DMS153 (cell line): Measurements from ENCODE around the gene FRRS1L.
A peak's percentile ranks its signal among the peaks of the same experiment; 100 is the strongest.
"Not testable (repeated sequence)": the region's sequence is repeated elsewhere in the genome, so short reads cannot be mapped to it uniquely, and the experiment has no call there.

Source experiments
- DNase-seq: peaks from one replicate; lab custom pipeline; 2025; lab: John Stamatoyannopoulos, UW

Gene FRRS1L

DNA sequence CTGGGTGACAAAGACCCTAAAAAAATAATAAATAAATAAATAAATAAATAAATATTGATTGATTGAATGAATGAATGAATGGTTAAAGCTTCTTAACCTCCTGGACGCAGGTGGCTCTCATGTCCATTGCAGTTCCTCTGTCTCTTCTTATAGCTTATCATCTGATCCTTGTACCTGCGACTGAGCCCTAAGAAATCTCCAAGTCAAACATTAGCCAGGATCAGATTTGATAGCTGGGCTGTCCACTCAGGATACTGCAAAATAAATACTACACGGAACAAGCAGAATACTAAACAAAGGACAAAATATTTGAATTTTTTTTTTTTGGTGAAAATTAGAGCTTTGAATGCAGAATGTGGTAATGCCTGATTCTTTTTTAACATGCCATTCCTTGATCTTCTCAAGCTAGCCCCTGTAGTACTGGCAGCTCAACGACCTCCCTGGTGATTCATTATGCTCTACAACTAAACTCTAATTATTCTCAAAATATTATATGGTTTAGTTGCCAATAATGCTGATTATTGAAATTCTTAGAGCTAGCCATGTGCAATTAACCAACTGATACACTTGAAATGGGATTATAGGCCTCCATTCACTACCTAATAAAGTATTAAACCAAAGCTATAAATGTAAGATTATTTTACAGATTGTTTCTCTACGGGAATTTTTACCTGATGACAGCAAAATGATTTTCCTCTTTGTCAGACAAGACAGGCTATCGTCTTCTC lies 37.4 kb downstream of the FRRS1L start:
- DNase-seq = no peak

DNA sequence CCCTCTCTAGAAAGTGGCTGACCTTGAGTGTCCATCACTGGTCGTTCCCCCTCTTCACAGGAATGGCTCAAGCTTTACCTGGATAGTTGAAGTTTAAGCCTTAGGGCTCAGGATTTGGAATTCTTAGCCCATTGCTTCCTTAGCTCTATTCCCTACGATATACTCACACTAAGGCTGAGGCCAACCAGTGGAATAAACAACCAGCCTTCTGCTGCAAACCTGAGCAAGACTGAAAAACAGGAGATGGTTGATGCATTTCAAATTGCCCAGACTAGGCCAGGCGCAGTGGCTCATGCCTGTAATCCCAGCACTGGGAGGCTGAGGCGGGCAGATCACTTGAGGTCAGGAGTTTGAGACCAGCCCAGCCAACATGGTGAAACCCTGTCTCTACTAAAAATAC lies 40.4 kb downstream of the FRRS1L start:
- DNase-seq = not testable (repeated sequence)

DNA sequence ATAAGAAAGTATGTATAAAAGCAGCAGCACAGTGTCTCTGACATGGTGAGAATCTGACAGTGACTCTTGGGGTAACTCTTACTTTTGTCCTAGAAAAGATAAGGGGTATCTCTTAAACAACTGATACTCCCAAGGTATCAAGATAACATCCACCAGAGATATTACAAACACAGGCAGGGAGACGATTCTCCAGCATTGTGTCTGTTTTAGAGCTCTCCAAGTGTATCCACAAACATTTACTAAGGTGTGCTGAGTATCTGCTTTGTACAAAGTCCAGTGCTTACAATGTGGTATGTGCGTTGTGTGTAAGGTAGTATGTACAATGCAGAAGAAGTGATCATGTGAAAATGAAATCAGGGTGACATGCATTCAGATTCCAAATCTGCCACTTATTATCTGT lies 42.9 kb downstream of the FRRS1L start:
- no peak for DNase-seq

DNA sequence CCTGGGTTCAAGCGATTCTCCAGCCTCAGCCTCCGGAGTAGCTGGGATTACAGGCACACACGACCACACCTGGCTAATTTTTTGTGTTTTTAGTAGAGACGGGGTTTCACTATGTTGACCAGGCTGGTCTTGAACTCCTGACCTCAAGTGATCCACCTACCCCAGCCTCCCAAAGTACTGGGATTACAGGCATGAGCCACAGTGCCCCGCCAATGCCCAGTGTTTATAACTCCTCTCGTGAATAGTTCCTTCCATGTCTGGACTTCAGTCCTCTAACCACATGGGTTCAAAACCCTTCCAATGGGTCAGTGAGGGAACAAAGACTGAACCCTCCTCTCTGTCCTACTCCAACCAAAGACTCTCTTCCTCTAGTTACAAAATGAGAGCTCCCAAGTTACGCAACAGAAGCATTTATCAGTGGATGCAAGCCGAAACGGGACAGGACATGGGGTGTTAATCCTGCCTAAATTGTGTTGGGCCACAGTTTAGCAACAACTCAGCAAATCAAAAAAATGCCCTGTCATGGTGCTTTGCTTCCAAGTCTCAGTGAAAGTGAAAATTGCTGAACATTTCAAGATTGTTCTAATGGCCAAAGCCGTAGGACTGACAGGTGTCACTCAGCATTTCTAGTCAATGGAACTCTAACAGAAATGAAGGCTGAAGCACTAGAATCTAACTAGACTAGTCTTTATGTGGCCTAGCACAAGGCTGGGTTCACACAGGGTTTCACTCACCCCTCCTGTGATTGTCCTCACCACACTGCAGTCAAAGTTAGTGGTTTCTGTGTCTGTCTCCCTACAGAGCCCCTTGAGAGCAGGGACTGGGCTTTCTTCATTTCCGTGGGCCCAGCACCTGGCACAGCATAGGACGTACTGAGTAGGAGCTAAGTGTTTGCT lies 44.1 kb downstream of the FRRS1L start:
- no peak for DNase-seq

DNA sequence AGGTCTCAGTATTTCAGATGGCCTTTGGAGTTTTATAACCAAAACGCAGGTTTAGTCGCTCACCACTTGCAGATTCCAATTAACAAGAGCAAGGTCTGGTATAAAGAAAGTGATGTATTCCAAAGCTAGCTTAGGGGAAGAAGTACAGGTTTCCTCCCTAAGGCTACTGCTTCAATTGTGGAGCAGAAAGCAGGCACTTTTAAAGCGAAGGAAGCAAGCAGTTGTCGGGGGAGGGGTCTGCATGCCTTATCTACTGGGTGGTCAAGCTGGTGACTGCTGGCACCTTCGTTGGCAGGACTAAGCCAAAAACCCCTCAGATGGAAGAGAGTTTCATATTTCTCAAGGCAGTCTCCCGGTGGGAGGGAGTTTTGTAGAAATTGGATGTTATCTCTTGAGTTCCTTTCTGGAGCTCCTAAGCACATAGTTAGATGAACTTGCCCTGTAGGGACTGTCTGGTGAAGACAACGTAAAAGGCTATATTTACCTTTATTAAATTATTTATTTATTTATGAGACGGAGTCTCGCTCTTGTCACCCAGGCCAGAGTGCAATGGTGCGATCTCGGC lies 45.7 kb downstream of the FRRS1L start:
- DNase-seq = no peak

DNA sequence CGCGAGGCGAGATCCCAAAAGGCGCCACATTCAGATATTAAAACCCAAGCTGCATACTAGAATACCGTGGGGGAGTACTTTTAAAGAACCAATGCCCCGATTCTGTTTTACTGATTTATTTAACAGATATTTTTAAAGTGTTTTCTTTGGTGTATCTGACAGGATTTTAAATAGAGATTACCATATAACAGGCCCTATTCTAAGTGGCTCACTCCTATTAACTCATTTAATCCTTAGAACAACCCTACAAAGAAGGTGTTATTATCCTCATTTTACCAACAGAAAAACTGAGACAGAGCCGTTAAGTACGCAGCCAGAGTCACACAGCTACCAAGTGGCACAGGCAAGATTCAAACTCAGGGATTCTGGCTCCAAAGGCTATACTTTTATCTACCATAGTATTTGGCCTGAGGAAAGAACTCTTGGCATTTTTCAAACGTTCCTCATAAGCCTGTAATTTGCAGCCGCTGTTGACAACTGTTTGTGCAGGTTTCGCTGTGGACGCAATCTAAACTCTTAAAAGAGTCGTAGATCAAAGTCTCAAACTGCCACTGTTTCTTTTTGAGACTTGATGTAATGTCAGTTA lies 46.8 kb downstream of the FRRS1L start:
- DNase-seq = no peak

DNA sequence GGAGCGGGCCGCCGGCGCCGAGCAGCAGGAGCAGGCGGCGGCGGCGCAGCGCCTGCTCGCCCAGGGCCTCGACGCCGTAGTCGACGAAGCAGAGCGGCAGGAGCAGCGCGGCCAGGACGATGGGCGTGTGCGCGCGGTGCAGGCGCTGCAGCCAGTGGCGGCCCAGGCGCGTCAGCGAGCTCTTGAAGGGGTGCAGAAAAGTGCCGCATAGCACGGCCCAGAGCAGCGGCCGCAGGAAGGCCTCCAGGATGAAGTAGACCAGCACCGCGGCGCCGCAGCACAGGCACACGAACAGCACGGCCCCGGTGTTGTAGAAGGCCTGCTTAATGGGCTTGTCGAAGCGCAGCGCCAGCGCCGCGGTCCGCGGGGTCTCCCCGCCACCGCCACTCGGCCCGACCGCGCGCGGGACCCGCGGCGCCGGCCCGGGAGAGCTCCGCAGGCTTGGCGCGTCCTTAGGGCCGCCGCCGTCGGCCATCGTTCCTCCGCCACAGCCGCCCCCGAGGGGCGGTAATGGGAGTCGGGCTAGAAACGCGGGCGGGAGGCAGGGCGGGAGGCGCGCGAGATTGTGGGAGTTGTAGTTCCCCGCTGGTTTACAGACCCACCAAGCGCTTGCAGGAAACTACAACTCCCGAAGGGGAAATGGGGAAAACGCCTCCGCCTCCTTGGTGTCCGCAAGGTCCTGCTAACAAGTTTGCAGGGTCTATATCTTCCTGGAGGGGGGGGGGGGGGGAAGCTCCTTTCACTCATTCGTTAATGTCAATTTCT lies 47.4 kb downstream of the FRRS1L start, which contains the start of gene TMEM245:
TSS of gene TMEM245 (minus strand) at position 509 of the 765 bp plus-strand sequence. CDS start at position 475, 34 bp downstream.
- peak; percentile 99 for DNase-seq

DNA sequence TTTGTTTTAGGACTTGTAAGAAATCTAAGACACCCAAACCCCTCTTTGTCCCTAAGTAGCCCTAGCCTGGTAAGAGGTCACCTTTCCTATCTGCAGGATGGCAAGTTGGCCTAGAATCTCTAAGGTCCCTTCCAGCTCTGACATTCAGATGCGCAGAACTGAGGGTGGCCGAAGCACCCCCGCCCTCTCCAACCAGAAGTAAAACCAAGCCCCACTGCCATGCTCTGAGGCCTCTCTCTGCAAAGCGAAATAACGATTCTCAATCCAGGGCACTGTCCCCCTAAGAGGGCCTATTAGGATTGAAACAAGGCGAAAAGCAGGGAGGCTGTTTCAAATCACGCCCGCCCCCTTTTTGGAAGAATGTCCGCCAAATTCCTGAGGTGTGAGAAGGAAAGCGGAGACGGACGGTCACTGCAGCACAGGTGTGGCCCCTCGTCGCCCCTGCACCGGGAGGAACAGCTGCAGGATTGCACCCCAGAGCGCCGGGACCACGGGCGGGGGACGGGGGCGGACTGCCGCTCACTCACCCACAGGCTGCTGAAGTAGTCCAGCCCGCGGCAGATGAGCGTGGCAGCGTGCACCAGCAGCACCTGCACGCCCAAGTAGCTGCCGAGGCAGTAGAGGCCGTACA lies 48.1 kb downstream of the FRRS1L start:
- no peak for DNase-seq

DNA sequence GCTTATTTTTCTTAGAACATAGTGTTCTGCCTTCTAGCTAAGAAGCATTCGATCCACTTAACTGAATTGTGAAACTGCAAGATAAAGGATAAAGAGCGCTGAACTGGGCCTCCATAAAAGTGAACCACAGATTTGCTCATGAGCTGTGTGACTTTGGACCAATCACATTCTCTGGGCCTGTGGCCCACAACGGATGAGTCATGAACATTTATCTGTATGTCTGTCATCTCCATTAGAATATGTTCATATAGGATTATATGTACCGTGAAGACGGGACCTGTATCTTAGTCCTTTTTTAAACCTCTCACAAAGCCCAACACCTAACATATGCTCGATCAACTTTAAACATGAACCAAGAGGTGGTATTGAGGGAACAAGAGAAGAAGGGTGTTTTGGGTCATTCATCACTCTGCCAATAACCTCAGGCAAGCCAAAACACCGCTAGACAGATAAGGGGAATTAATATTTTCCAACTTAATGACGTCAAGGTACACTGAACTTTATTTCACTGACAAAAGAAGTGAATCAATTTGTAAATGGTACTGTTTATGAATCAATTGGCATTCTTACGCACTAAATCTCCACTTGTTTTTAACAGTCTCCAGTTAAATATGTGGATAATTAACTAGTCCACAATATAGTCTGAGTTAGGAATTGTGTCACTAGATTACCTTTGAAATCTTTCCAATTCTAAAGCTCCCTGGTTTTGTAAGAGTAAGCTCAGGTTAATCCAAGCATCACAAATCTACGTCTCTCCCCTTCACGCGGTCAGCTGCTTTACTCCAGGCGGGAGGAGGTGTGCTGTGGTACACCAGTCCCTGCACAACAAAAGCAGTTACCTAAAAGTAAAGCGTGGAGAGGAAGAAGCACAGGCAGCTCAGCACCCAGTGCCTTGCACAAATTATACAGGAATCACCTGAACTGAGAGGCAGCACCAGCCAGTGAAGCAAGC lies 48.9 kb downstream of the FRRS1L start:
- no peak for DNase-seq

DNA sequence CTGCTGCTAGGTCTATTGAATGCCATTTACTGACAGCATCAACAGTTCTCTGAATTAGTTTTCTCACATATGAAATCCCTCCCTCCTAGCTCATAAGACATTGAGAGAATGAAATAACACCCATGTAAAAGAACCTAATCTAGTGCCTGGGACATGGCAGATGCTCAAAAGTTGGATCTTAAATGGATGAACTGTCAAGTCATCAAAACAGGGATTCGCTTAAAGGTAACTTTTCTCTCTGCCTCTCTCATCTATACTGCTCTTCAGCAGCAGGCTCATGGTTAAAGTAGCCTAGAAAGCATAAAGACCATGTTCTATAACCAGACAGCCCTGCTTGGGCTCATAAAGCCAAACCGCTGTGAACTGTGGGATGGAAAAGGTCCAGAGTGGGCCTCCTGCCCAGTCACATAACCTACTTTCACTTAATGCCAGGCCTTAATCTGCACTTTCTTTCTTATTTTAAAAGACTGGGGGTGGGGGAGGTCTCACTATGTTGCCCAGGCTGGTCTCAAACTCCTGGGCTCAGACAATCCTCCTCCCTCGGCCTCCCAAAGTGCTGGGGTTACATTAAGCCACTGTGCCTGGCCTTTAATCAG lies 51.0 kb downstream of the FRRS1L start:
- DNase-seq = no peak

DNA sequence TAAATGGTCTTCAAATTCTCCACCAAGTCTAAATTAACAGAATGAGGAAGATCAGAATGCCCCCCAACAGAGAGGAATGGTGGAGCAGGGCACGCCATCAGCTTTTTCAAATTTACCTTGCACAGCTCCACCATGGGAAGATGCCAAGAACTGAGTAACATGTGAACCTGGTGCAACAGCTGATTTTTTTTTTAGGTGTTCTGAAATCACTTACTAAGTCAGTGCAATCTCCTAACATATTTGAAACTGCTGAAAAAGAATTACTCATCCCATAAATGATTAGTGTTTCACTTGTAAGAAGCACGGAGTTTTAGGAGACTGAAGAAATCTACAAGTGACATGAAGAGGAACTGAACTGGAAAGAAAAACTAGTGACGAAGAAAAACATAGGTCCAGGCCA lies 52.4 kb downstream of the FRRS1L start:
- no peak for DNase-seq

DNA sequence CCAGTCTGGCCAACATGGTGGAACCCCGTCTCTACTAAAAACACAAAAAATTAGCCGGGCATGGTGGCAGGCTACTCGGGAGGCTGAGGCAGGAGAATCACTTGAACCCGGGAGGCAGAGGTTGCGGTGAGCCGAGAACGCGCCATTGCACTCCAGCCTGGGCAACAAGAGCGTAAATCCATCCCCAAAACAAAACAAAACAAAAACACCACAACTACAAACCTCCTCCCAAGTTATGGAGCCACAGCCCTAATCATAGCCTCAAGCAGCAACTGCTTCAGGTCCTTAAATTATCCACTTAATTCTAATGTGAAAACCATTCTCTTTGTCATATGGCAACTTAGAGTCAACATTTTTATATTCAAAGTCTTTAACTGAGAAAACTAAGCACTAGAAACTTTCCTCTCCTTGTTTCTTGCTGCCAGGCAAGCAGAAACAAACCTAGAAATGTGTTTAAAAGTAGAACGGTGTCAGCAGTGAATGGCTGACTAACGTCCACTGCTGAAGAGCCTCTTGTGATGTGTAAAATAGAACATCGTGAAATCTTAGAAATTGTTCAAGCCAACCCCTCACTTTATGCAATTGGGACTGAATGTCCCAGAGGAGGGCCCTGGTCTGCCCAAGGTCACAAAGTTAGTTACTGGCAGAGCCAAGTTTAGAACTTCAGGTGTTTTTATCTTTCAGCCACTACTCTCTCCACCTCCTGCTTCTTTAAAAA lies 53.0 kb downstream of the FRRS1L start:
- no peak for DNase-seq

DNA sequence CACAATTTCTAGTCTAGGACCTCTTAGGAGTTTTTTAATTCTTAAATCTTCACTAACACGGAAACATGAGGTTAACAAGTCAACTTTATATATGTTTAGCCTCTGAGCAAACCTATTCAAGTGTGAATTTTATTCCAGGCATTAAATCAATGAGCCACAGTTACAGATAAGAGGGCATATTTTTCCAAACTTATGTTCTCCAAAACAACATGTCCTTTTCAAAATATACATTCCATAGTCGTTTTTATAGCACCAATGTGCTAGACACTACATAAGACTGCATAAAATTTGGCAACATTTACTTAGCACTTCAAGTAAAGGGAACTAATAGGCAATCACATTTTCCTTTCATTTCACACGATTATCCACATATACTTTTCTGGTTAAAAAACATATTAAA lies 53.8 kb downstream of the FRRS1L start:
- no peak for DNase-seq

DNA sequence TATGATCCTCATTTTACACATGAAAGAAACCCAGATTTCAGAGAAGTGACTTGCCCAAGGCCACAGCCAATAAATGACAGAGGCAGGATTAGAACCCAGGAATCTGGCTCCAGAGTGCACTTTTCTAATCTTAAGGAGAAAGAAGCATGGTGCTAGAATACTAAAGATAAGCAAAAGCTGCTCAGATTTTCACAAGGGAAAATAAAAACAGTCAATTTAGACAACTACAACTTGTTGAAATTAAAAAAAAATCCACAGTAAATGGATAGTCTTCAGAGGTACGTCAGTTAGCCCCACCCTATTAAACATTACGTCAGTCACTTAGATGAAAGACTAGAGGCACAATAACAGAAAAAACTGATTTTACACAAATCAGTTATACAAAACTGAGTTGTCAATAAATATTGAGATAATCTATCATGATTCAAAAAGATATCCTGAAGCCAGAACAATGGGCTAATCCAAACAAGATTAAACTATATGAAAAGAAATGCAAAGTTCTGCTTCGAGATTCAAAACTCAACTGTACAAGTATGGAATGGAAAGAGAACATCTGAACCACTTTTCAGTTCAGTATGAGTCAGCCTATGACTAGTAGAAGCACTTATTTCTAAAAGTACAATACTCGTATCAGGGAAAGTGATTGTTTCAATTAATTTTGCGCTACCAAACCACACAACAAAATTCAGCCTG lies 56.6 kb downstream of the FRRS1L start:
- DNase-seq = no peak

DNA sequence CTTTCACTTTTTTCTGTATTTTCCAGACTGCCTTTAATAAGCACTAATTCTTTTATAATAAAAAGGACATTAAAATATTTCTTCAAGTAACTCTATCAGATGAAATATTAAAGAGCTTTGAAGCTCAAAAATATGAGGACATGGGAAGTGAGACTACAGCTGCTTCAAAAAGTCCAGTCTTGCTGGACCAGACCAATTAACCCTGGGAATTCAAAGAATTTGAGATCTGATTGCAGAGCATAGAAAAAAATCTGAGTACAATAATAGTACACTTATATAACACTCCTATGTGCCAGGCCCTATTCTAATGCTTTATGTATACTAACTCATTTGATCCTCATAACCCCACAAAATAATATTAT lies 57.1 kb downstream of the FRRS1L start:
- no peak for DNase-seq

DNA sequence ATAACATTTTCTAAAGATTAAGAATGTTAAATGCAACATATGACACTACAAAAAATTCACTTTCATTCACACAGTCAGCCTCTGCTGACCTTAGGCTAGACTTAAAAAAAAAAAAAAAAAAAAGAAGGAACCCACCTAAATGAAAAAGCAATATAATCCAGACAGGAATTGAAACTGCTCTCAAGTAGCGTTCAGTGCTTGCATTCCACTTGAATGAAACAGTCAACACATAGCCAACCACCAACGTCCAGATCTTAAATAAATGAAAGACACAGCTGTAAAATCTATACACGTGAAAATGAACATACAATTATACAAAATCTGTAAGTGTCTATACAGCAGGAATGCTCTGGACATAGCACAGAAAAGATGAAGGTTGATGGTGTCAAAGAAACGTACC lies 58.7 kb downstream of the FRRS1L start:
- DNase-seq = no peak

DNA sequence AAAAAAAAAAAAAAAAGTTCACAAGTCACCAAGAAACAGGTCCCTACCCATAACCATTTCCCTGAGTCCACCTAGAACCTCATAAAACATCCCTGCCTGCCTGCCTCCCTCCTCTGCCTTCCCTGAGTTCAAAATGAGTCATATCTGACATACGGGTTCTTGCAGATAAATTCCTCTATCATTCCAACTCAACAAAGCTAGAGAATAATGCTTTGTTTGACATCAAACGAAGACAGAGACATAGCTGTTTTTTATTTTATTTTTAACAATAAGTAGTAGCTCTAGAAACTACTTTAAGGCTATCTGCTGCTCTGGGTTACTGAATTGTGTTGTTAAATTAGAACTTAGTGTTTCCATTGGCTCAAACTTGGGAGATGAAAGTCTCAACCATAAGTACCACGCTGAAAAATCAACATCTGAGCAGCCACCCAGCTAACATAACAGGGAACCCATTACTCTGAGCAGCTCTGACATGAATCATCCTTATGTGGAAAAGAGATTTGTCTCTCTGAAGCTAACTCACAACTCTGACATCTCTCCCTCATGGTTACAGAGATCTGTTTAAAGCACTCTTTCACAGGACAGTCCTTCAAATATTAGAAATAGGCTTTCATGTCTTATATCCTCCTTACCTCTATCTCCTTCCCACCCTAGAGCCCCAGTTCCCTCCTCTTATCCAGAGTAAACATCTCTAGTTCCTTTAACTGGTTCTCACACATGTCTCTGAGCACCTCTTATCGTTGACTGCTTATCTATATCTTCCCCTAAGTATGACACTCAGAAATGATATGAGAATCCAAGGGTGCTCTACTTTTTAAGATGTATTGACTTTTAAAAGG lies 59.4 kb downstream of the FRRS1L start:
- DNase-seq = no peak

DNA sequence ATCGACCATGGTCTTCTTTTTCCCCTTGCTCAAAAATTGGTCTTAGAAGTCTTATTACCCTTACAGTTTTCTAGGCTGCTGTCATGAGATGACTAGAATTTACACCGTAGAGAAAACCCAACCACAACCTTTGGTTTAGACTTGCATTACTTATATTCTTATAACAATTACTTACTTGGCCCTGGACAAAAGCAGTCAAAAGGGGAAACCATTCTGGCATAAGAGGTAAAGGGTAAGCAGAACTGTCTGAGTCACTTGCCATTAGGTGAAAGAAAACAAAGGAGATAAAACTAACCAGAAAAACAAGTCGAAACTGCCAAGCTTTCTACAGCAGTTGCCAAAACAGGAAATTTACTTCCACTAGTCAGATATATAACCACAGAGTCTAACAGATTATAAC lies 65.2 kb downstream of the FRRS1L start:
- peak; percentile 28 for DNase-seq
